Stimulated activated CD4-positive, alpha-beta T cell treated with anti-CD3 and anti-CD28 coated beads, TNF-alpha, amount 100 ng/mL, for 4 hours (primary cell): Measurements from ENCODE around the gene TK1.
"Not testable (repeated sequence)": the region's sequence is repeated elsewhere in the genome, so short reads cannot be mapped to it uniquely, and the experiment has no call there.

Source experiments
- DNase-seq, 3 experiments: peaks; one replicate each; pipeline ENCODE4 v3.0.0-alpha.2; 2020; ENCODE audit warnings: low read depth in 3 of 3

The TK1 gene

DNA sequence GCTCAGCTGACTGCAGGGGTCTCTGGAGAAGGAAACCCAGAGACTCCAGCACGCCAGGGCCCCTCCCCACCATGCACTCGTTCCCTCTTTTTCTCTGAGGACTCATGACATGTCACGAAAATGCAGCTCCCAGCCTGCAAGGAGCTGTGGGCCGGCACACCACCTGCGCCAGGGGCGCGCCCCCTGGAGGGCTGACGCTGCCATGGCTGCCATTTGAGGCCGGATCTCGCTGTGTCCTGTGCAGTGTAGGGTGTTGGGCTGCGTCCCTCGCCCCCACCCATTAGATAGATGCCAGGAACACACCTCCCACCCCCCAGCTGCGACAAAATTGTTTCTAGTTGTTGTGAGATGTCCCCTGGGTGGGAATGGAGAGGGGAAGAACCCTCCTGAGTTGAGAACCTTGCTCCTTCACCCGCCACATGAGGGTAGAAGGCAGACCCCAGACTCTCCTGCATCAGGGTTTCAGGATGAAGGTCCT, 10.3 kb downstream of the TK1 start:
- peak; percentile 62 to 66 (median 64) for DNase-seq

DNA sequence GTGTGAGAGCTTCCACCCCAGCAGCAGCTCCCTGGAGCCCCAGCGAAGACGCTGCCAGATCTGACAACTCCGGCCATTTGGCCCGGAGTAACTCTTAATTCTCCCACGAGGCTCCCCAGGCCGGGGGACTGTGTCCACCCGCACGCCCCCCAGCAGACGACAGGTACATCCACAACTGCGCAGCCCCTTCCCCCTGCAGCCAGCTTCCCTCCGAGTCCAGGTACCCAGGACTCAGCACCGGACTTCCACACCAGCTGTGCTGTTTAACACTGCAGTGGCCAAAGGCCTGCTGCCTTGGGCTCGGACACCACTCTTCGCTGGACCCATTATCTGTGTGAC, 11.2 kb downstream of the TK1 start:
- no peak for DNase-seq

DNA sequence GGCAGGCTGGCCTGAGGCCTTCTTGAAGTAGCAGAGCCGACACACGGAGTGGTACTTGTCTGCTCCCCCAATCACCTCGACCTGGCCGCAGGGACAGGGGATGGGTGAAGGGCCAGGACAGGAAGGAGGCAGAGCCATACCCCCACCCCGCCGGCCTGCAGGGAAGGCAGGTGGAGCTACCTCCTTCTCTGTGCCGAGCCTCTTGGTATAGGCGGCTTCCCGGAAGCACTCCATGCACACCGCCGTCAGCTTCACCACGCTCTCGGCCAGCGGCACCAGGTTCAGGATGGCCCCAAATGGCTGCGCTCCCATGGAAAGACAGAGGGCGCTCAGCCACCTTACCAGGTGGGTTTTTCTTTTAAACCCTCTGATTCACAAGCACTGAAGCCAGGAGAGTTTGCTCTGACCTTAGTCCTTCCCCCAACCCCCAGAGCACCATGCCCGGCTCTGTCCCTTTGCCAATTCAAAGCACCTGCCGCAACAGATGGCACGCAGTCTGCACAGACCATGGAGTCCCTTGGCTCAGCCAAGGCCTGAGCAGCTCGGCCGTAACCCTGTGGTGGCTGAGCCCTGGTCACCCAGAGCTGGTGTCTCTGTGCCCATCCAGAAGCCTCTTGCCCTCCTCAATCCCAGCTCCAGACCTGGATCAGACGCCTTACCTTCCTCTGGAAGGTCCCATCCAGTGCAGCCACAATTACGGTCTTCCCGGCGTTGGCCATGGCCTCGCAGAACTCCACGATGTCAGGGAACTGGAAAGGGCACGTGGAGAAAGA, 11.8 kb downstream of the TK1 start:
- DNase-seq = no peak

DNA sequence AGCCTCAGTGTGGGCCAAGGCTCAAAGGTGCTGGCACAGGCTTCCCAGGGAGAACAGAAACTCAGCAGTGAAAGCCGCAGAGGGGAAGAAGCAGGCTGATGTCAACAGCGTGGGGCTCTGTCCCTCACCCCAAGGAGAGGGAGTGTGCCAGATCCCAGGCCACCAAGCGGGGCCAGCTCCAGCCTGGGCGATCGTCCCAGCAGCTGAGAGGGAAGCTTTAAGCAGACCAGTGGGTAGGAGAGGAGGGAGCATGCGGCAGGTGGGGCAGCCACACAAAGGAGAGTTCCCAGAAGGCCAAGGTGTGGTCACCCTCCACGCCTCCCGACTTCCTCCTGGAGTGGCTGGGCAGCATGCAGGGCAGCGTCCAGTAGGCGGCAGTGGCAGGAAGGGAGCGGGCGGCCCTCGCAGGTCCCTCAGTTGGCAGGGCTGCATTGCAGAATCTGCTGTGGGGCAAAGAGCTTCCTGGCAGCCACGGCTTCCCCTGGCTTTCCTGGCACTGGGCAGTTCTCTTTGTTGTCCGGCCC, 12.4 kb downstream of the TK1 start:
- no peak for DNase-seq

DNA sequence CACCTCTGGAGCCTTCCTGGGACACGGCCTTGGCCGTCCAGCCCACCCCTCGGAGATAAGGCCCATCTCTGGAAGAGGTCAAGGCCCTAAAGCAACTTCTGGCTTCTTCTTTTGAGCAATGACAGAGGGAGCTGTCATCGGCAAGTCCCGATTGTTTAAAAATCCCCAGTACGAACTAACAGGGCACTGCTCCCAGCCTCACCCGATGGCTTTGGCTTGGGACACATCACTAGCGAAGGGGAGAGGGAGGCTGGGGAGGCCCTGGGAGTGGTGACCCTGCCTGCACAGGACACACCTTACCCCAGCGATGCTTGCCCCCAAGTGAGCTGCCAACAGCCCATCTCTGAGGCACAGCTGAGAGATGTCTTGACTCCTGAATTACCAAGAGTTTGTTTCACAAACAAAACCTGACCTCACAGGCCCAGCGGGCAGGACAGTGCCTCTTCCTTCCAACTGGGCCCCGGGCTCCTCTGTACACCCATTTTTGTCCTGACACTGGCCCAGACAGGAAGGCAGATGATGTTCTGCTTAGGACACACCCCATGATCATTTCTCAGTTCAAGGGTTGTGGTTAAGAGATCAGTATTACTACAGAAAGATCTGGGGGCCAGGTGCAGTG, 13.6 kb downstream of the TK1 start:
- DNase-seq = no peak

DNA sequence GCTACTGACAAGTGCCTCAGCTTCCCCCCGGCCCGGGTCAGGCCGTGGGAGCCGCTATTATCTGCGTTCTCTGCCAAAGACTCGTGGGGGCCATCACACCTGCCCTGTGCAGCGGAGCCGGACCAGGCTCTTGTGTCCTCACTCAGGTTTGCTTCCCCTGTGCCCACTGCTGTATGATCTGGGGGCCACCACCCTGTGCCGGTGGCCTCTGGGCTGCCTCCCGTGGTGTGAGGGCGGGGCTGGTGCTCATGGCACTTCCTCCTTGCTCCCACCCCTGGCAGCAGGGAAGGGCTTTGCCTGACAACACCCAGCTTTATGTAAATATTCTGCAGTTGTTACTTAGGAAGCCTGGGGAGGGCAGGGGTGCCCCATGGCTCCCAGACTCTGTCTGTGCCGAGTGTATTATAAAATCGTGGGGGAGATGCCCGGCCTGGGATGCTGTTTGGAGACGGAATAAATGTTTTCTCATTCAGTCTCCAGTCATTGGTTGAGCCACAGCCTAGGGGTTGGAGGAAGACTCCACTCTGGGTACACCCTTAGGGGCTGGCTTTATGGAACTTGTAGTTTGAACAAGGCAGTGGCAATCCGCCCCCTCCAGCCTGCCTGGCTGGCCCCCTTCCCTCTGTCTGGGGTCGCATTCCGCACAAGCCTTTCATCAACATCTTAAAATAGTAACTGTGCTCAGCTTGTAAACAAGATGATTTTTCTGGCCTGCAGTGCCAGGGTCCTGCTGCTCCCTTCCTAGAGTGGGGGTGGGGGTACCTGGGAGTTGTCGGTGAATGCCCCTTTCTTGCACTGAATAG, 14.4 kb downstream of the TK1 start:
- DNase-seq = no peak

DNA sequence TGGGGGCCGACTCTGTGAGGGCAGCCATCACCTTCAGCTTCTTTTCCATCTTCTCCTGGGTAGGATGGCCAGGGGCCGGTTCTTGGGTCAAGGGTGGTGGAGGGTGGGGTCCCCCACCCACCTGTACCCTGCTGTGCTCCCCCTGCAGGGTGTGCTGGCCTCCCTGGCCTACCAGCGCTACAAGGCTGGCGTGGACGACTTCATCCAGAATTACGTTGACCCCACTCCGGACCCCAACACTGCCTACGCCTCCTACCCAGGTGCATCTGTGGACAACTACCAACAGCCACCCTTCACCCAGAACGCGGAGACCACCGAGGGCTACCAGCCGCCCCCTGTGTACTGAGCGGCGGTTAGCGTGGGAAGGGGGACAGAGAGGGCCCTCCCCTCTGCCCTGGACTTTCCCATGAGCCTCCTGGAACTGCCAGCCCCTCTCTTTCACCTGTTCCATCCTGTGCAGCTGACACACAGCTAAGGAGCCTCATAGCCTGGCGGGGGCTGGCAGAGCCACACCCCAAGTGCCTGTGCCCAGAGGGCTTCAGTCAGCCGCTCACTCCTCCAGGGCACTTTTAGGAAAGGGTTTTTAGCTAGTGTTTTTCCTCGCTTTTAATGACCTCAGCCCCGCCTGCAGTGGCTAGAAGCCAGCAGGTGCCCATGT, 15.1 kb downstream of the TK1 start:
- DNase-seq = not testable (repeated sequence)

DNA sequence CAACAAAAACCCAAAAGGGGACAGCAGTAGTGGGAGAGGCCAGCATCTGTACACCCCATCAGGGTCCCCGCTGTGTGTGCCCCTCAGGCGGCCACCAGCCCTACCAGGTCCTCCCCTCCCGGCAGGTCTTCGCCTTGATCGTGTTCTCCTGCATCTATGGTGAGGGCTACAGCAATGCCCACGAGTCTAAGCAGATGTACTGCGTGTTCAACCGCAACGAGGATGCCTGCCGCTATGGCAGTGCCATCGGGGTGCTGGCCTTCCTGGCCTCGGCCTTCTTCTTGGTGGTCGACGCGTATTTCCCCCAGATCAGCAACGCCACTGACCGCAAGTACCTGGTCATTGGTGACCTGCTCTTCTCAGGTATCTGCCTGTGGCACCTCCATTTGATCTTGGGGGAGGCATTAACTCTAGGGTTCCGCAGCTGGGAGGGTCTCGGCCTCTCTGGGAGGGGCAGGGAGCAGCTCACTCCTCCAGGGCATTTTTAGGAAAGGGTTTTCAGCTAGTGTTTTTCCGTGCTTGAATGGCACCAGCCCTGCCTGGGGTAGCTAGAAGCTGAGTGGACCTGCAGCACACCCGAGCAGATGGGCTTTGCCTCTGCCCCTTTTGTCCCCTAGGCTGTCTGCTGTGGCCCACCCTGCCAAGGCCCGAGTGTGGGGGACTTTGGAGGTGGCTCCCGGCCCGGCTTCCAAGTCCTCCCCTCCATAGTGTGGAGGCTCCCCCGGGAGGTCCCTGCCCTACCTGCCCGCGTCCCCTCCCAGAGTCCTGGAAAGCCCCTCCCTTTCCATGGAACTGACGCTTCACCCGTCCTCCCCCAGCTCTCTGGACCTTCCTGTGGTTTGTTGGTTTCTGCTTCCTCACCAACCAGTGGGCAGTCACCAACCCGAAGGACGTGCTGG, 15.9 kb downstream of the TK1 start:
- DNase-seq = no peak

DNA sequence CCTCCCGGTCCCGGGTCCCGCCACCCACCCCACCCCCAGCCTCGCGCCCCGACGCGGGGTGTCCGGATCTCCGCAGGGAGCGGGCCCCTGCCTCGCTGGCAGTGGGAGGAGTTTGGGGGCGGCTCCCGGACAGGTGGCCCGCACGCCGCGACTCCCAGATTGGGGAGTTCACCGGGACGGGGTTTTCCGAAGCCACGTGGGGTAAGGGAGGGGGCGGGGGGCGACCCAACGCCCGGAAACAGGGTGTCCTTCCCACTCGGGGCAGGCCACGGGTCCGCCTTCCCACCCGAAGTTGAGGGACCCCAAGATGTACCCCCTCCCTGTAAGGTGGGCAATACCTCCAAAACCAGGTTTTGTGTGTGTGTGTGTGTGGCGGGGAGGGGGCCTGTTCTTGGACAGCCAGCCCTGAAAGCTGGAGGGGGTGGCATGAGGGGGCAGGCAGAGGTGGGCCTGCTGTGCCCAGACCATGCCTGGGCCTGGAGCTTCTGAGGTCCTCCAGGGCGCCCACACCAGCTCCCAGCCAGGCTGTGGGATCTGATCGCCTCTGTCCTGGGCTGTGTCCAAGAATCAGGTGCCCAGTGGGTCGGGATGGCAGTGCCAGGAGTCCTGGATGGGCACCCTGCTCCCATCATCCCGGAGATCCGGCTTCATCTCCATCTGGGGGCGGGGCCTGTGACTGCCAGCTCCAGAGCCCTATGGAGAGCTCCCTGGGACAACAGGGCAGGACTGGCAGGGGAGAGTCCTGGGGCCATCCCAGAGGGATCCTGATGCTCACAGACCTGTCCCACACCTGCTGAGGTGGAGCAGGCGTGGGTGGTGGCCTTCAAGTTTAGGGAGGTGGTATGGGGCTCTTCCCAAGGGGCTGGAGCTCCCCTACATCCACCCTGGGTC, 17.7 kb downstream of the TK1 start:
- DNase-seq = peak; percentile 45 to 55 (median 46)

DNA sequence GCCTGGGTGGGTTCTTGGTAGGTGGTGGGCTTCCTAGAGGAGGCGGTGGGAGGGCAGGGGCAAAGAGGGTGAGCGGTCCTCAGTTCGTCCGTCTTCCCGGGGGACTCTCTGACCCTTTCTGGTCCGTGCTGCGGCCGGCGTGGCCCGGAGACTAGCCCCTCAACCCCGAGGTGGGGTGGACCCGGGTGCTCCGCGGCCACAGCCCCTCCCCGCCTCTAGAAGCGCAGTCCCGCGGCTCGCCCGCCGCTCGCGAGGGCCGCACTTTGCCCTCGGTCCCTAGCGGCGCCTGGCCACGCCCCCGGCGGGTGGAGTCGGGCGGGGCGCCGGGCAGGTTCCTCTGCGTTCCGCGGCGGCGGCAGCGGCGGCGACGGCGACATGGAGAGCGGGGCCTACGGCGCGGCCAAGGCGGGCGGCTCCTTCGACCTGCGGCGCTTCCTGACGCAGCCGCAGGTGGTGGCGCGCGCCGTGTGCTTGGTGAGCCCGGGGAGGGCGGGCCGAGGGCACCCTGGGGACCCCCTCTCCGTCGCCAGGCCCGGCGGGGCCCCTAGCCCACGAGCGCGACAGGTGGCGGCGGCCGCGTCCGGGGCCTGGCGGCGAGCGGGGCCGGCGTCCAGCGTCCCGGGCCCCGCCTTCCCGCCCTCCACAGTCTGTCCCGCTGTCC, 18.5 kb downstream of the TK1 start, which contains the start of gene SYNGR2:
Gene SYNGR2, plus strand, starts transcription at position 340 of the 661 bp plus-strand sequence. Its CDS starts 36 bp downstream, at position 376.
- peak; percentile 73 to 81 (median 77) for DNase-seq

DNA sequence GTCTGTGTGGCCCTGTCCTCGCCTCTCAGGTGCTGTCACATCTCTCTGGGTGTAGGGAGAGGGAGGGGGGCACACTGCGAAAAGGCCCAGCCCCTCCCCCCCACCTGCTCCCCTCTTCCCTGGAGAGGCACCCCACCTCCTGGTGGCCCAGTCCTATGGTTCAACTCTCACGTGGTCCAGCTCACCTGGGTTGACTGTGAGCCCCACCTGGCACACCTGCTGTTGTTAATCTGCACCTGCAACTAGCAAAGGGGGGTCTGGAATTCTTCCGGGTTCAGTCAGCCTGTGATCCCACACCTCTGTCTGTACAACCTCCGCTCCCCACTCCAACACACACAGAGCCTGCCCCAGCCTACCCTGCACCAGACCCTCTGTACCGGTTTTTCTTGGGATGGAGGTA, 20.4 kb downstream of the TK1 start:
- no peak for DNase-seq

DNA sequence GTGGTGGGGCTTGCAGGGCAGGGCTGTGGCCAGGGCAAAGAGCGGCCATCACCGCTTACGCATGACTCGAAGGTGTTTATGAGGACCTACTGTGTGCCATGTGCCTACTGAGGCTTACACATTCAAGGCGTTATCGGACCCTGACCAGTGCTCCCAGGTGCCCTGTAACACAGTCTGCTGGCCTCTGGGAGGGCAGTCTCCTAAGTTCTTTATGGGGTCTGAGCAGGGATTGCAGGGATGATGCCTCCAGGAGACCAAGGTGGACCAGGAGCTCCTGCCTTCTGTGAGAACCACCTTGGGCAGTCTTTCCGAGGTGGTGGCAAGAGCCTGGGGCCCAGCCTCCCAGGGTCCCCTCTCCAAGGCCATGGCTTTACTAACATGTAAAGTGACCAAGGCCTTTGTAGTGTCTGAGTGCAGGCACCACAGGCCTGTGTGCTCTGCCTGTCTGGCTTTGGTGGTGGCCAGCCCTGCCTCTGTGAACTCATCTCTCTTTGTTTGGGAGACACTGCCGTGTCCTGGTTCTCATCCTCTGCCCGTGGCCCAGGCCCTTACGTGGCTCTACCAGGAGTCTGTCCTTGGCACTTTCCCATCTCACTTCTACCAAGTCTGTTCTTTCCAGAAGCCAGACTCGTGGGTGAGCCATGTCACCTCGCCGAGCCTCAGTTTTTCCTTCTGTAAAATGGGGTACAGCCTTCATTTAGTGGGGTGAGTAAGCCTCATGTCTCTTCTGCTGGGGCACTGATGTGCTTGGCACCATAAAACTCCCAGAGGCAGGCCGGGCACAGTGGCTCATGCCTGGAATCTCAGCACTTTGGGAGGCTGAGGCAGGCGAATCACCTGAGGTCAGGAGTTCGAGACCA, 21.9 kb downstream of the TK1 start:
- DNase-seq = no peak

DNA sequence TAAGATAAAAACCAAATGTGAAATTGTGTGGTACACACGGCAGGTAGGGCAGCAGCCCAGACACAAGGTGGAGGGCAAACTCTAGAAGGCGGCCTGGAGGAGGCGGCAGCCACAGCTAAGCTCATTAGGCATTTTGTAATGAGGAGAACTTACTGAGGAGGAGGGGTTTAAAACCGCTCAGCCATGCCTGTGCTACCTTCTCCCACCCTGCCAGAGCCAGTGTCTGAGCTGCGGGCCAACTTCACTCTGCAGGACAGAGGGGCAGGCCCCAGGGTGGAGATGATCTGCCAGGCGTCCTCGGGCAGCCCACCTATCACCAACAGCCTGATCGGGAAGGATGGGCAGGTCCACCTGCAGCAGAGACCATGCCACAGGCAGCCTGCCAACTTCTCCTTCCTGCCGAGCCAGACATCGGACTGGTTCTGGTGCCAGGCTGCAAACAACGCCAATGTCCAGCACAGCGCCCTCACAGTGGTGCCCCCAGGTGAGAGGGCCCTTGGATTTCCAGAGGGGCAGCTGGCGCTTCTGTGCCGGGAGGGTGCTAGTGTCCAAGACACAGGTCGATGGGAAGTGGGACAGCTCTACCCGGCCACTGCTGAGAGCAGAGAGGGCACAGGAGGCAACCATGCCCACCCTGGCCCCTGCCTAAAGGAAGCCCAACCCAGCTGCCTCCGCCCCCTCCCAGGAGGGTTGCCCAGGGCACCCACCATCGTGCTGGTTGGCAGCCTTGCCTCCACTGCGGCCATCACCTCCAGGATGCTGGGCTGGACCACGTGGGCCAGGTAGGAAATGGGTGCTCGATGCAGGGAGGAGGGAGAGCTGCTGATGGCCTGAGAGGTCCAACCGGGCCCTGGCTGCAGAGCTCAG, 22.7 kb downstream of the TK1 start:
- no peak for DNase-seq

DNA sequence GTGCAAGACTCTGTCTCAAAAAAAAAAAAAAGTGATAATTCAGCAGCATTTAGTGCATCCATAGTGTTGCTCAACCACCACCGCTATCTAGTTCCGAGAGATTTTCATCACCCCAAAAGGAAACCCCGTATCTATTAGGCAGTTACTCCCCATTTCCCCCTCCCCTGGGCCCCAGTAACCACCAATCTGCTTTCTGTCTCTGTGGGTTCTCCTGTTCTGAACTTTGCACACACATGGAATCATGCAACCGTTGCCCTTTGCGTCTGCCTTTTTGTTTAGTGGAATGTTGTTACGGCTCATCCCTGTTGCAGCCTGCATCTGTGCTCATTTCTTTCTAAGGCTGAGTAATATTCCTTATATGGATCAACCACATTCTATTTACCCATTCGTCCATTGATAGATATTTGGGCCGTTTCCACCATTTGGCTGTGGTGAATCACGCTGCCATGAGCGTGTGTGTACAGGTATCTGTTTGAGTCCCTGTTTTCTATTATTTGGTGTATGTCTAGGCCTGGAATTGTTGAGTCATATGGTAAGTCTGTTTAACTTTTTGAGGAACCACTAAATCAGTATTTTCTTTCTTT, 27.2 kb downstream of the TK1 start:
- DNase-seq = no peak

DNA sequence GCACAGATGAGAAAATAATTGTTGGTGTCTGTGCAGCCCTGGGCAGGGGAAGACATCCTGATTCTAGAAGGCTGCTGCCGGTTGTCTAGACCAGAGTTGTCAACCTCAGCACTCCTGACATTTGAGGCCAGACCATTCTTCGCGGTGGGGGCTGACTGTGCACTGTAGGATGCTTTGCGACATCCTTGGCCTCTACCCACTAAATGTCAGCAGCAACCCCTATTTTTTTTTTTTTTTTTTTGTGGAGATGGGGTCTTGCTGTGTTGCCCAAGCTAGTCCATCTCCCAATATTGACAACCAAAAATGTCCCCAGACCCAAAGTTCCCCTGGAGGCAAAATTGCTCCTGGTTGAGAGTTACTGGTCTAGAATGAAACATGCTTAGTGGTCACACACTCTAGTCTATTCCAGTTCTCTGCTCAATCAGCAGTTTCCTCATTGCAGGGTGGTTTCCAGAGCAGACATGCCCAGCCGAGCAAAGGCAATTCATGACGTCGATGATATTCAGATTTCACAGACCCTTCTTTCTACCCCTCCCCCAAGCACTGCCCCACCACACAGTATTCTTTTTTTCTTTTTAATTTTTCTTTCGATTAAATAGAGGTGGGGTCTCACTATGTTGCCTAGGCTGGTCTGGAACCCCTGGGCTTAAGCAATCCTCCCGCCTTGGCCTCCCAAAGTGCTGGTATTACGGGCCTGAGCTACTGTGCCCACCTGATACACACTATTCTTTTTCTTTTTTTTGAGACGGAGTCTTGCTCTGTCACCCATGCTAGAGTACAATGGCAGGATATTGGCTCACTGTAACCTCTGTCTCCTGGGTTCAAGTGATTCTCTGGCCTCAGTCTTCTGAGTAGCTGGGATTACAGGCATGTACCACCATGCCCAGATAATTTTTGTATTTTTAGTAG, 31.7 kb downstream of the TK1 start:
- no peak for DNase-seq

DNA sequence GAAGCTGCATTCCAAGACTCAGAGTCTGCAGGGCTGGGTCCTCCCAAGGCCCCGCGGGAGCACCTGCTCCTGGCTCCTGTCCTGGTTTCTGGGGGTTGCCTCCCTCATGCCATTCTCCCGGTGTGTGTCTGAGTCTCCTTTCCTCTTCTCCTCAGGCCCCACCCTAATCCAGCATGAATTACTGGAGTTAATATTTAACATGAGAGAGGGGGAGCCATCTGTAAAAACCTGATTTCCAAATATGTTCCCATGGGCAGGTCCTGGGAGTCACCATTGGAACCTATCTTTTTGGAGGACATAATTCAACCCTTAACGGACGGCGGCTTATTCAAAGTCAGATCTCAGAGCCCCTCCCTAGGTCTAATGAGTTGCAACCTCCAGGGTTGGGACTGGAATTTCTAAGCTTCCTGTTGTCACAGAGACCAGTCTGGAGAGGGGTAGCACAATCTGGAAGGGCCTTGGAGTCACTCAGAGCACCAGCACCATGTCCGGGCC, 35.3 kb downstream of the TK1 start:
- no peak for DNase-seq
